MM.1S (cell line): ENCODE results near the gene ZNF263.

Experiments
- DNase-seq: peaks from one replicate; pipeline ENCODE4 v3.0.0-alpha.2; 2015
- H2AFZ ChIP-seq: fragments of 300-600 bp; sonication (generic); 2 replicates; pipeline ENCODE4 v1.6.0; 2016; ENCODE audit warnings: antibody characterized with exemption, low read length
- H3F3A ChIP-seq: fragments of 300-600 bp; sonication (generic); 2 replicates; pipeline ENCODE4 v1.6.1; 2016; ENCODE audit warnings: mild to moderate bottlenecking, antibody characterized with exemption, low read length, moderate library complexity, mixed read lengths; ENCODE audit not compliant: insufficient read depth
- H3K27ac ChIP-seq: fragments of 300-600 bp; sonication (generic); 2 replicates; pipeline ENCODE4 v1.5.1; 2016; ENCODE audit warnings: mild to moderate bottlenecking, low read length
- H3K27me3 ChIP-seq: fragments of 300-600 bp; sonication (generic); replicated peaks from 2 replicates; pipeline ENCODE4 v1.6.0; 2016; ENCODE audit warnings: low read length; ENCODE audit not compliant: insufficient read depth
- H3K36me3 ChIP-seq: fragments of 300-600 bp; sonication (generic); replicated peaks from 2 replicates; pipeline ENCODE4 v1.6.1; 2016; ENCODE audit warnings: mild to moderate bottlenecking, low read length, mixed read lengths; ENCODE audit not compliant: insufficient read depth
- H3K4me1 ChIP-seq: fragments of 300-600 bp; sonication (generic); 2 replicates; pipeline ENCODE4 v1.6.1; 2016; ENCODE audit warnings: low read length, mixed read lengths
- H3K4me2 ChIP-seq: fragments of 300-600 bp; sonication (generic); 2 replicates; pipeline ENCODE4 v1.6.0; 2016; ENCODE audit warnings: low read depth, low read length
- H3K4me3 ChIP-seq: fragments of 300-600 bp; sonication (generic); 2 replicates; pipeline ENCODE4 v1.5.1; 2016; ENCODE audit warnings: low read length, mixed read lengths
- H3K79me2 ChIP-seq: fragments of 300-600 bp; sonication (generic); 2 replicates; pipeline ENCODE4 v1.6.1; 2016; ENCODE audit warnings: mixed run types, low read length, mixed read lengths
- H3K9ac ChIP-seq: fragments of 300-600 bp; sonication (generic); 2 replicates; pipeline ENCODE4 v1.6.1; 2016; ENCODE audit warnings: low read length, mixed read lengths
- H3K9me2 ChIP-seq: fragments of 300-600 bp; sonication (generic); replicated peaks from 2 replicates; pipeline ENCODE4 v1.6.1; 2016; ENCODE audit warnings: mild to moderate bottlenecking, low read length, mixed read lengths; ENCODE audit not compliant: insufficient read depth
- H3K9me3 ChIP-seq: fragments of 300-600 bp; sonication (generic); replicated peaks from 2 replicates; pipeline ENCODE4 v1.6.1; 2016; ENCODE audit warnings: mild to moderate bottlenecking, low read length, mixed read lengths; ENCODE audit not compliant: insufficient read depth
- H4K20me1 ChIP-seq: fragments of 300-600 bp; sonication (generic); 2 replicates; pipeline ENCODE4 v1.6.1; 2016; ENCODE audit warnings: mild to moderate bottlenecking, low read length, moderate library complexity, mixed read lengths; ENCODE audit not compliant: insufficient read depth
- EZH2 ChIP-seq: fragments of 300-600 bp; sonication (generic); optimal IDR thresholded peaks from 2 replicates; pipeline ENCODE3; 2017; ENCODE audit warnings: low read depth, mild to moderate bottlenecking, antibody characterized with exemption, low read length, mixed read lengths
- EZH2phosphoT487 ChIP-seq: fragments of 300-600 bp; sonication (generic); IDR thresholded peaks from 2 replicates; pipeline ENCODE4 v1.6.1; 2018; ENCODE audit warnings: antibody characterized with exemption, low read length
- TF ChIP-seq, protein P1 (sequence below): fragments of 300-600 bp; sonication (generic); IDR thresholded peaks from 2 replicates; pipeline ENCODE4 v1.5.1; 2016; ENCODE audit warnings: antibody characterized with exemption, low read length, mixed read lengths

The ZNF263 gene

DNA sequence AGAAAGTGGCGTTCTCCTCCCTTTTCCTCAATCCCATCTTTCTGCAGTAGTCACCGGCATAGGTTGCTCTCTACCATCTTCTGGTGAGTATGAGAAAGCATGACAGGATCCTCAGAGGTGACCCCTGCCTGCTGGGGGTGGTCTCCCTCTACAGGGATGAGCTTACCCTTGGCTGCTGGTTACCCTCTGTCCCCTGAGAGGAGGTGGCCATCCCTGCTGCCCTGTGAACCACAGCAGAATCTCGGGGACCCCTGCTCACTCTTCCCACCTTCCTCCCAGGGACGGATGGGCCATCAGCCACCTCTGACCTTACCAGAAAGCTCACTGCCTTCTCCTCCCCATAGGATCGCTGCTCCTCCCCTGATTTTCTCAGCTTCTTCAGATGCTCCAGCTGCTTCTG is 34.7 kb upstream of the ZNF263 start:
- Histone ChIP-seq H3K36me3 (no peaks in the 10 kb centered on the region), H3K9ac (no peak overlapping the region), H3F3A (no peaks in the 10 kb centered on the region), H3K4me2 (no peak overlapping the region), H3K27ac (no peak overlapping the region), H3K27me3 (peaks cover 44% of the 10 kb centered on the region), H3K9me3 (no peaks in the 10 kb centered on the region), H4K20me1 (no peaks in the 10 kb centered on the region), H3K4me1 (no peaks in the 10 kb centered on the region), H3K4me3 (no peak overlapping the region), H3K79me2 (no peaks in the 10 kb centered on the region), H2AFZ (no peak overlapping the region), H3K9me2 (no peaks in the 10 kb centered on the region)
- TF ChIP-seq EZH2, result no peak
- TF ChIP-seq, protein P1, sequence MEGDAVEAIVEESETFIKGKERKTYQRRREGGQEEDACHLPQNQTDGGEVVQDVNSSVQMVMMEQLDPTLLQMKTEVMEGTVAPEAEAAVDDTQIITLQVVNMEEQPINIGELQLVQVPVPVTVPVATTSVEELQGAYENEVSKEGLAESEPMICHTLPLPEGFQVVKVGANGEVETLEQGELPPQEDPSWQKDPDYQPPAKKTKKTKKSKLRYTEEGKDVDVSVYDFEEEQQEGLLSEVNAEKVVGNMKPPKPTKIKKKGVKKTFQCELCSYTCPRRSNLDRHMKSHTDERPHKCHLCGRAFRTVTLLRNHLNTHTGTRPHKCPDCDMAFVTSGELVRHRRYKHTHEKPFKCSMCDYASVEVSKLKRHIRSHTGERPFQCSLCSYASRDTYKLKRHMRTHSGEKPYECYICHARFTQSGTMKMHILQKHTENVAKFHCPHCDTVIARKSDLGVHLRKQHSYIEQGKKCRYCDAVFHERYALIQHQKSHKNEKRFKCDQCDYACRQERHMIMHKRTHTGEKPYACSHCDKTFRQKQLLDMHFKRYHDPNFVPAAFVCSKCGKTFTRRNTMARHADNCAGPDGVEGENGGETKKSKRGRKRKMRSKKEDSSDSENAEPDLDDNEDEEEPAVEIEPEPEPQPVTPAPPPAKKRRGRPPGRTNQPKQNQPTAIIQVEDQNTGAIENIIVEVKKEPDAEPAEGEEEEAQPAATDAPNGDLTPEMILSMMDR, result no peak
- no peak for TF ChIP-seq EZH2phosphoT487
- no peak for DNase-seq

DNA sequence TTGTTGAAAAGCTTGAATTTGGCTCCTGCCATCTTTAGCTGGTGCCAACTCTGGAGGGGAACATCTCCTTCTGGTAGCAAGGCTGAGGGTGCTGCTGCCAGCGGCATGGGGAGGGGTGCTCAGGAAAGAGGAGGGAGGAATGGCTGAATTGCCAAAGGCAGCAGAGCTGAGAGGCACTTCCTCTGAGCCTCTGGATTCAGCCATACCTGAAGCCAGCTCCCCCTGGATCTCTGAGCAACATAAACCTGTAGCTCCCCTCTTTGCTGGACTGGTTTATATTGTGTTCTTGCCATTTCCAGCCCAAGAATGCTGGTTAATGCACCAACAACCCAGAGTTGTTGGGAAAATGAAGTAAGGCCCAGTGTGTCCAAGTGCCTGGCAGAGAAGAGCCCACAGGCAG is 34.3 kb upstream of the ZNF263 start:
- no peaks in the 10 kb centered on the region for H3K36me3 ChIP-seq
- H4K20me1 ChIP-seq, result no peaks in the 10 kb centered on the region
- TF ChIP-seq EZH2phosphoT487, result no peak
- no peak for DNase-seq
- no peaks in the 10 kb centered on the region for H3K9me3 ChIP-seq
- no peaks in the 10 kb centered on the region for H3K4me1 ChIP-seq
- no peak overlapping the region for H3K4me2 ChIP-seq
- H3K9ac ChIP-seq, result no peak overlapping the region
- no peaks in the 10 kb centered on the region for H3F3A ChIP-seq
- H3K27ac ChIP-seq, result no peak overlapping the region
- H3K9me2 ChIP-seq, result no peaks in the 10 kb centered on the region
- H3K79me2 ChIP-seq, result no peaks in the 10 kb centered on the region
- H2AFZ ChIP-seq, result no peak overlapping the region
- H3K4me3 ChIP-seq, result no peak overlapping the region
- peaks cover 44% of the 10 kb centered on the region for H3K27me3 ChIP-seq

DNA sequence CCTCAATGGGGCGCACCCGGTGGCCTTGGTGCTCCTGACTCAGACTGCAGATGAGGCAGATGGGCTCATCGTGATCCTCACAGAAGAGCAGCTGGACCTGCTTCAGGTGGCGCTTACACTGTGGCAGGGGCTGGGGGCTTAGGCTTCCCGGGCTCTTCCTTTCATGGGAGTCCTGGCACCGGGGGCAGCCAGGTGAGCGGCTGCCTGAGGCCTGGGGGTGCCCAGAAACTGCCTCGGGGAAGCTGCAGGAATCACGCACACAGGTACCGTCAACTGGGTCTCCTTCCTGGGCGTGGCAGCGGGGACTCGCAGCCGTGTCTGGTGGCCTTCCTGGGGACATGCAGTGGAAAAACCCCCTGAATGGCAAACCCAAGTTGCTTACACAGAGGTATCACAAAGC is 33.8 kb upstream of the ZNF263 start:
- TF ChIP-seq EZH2phosphoT487, result no peak
- TF ChIP-seq EZH2, result no peak
- TF ChIP-seq, protein P1, result no peak
- Histone ChIP-seq H3K9me2 (no peaks in the 10 kb centered on the region), H4K20me1 (no peaks in the 10 kb centered on the region), H3K27ac (no peak overlapping the region), H3K4me3 (no peak overlapping the region), H3K4me1 (no peaks in the 10 kb centered on the region), H3K36me3 (no peaks in the 10 kb centered on the region), H3K9ac (no peak overlapping the region), H2AFZ (no peak overlapping the region), H3K9me3 (no peaks in the 10 kb centered on the region), H3F3A (no peaks in the 10 kb centered on the region), H3K4me2 (no peak overlapping the region), H3K79me2 (no peaks in the 10 kb centered on the region), H3K27me3 (peaks cover 44% of the 10 kb centered on the region)
- DNase-seq, result no peak

DNA sequence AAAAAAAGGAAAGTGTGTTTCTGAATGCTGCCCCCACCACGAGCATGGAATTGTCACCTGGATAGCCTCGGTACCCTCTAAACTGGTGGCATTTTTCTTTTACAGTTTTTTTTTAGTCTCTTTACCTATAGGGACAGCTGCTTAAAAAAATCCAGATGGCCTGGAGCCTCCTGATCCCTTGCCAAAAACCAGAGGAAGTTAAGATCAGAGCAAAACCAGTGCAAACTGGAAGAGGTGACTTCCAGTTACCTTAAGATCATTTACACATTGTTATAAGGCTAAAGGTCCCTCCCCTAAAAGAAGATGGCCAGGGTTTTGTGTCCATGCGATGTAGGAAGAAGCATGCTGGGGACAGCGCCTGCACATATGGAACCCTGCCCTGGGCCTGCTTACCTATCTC is 30.3 kb upstream of the ZNF263 start:
- TF ChIP-seq, protein P1, result no peak
- no peak for TF ChIP-seq EZH2
- TF ChIP-seq EZH2phosphoT487, result no peak
- H3K9ac ChIP-seq, result no peak overlapping the region
- no peak for DNase-seq
- H3K4me3 ChIP-seq, result no peak overlapping the region
- H4K20me1 ChIP-seq, result no peaks in the 10 kb centered on the region
- no peak overlapping the region for H3K27ac ChIP-seq
- peaks cover 62% of the 10 kb centered on the region for H3K27me3 ChIP-seq
- no peaks in the 10 kb centered on the region for H3K9me2 ChIP-seq
- H3K36me3 ChIP-seq, result no peaks in the 10 kb centered on the region
- H3K4me2 ChIP-seq, result no peak overlapping the region
- H3F3A ChIP-seq, result no peaks in the 10 kb centered on the region
- no peaks in the 10 kb centered on the region for H3K9me3 ChIP-seq
- H3K4me1 ChIP-seq, result no peaks in the 10 kb centered on the region
- no peaks in the 10 kb centered on the region for H3K79me2 ChIP-seq
- no peak overlapping the region for H2AFZ ChIP-seq
